GM19193 (cell line): Measurements from ENCODE around the gene ZNF784.

Experiments used
- POLR2A ChIP-seq: IDR thresholded peaks from 4 replicates; pipeline ENCODE4 v1.6.1; 2011; ENCODE audit not compliant: insufficient read depth, insufficient read length; ENCODE audit errors: extremely low read depth

ZNF784 gene

GRCh38 chr19:55624109-55625003 is at the start of gene ZNF784:
TSS of gene ZNF784 (minus strand) at chr19:55624566. CDS start at chr19:55624561, 5 bp downstream.
- TF ChIP-seq POLR2A, result peak; percentile 84

GRCh38 chr19:55673889-55674288 is 49.5 kb upstream of the ZNF784 start:
- TF ChIP-seq POLR2A, result no peak

GRCh38 chr19:55673465-55673864 is 49.1 kb upstream of the ZNF784 start:
- TF ChIP-seq POLR2A, result no peak

- no peak for TF ChIP-seq POLR2A
Measured at GRCh38 chr19:55672418-55672817, 48.1 kb upstream of the ZNF784 start.

- TF ChIP-seq POLR2A, result no peak
Measured at GRCh38 chr19:55671054-55671378, 46.6 kb upstream of the ZNF784 start.

GRCh38 chr19:55670280-55671053 is 46.1 kb upstream of the ZNF784 start:
- no peak for TF ChIP-seq POLR2A

GRCh38 chr19:55669418-55670279 is 45.3 kb upstream of the ZNF784 start:
- TF ChIP-seq POLR2A, result no peak

- TF ChIP-seq POLR2A, result no peak
Measured at GRCh38 chr19:55668603-55669348, 44.4 kb upstream of the ZNF784 start.

GRCh38 chr19:55667958-55668357 is 43.6 kb upstream of the ZNF784 start:
- no peak for TF ChIP-seq POLR2A

GRCh38 chr19:55667511-55667910 is 43.1 kb upstream of the ZNF784 start:
- TF ChIP-seq POLR2A, result no peak

- no peak for TF ChIP-seq POLR2A
Measured at GRCh38 chr19:55667006-55667381, 42.6 kb upstream of the ZNF784 start.

GRCh38 chr19:55666343-55667005 is 42.1 kb upstream of the ZNF784 start:
- TF ChIP-seq POLR2A, result peak; percentile 5

GRCh38 chr19:55663846-55664536 is 39.6 kb upstream of the ZNF784 start:
- no peak for TF ChIP-seq POLR2A
